HG03520 (cell line): ENCODE measurements around the gene SERTAD2.
A peak's percentile ranks its signal among the peaks of the same experiment; 100 is the strongest.

Source experiments
- ATAC-seq: cut with Tn5 transposase; IDR thresholded peaks from one replicate; pipeline ENCODE4 v1.9.1; 2021; ENCODE audit warnings: mild to moderate bottlenecking, moderate library complexity; ENCODE audit not compliant: unreplicated experiment

SERTAD2 gene

GRCh38 chr2:64586883-64587481, 66.7 kb downstream of the SERTAD2 start:
- ATAC-seq: no peak

DNA sequence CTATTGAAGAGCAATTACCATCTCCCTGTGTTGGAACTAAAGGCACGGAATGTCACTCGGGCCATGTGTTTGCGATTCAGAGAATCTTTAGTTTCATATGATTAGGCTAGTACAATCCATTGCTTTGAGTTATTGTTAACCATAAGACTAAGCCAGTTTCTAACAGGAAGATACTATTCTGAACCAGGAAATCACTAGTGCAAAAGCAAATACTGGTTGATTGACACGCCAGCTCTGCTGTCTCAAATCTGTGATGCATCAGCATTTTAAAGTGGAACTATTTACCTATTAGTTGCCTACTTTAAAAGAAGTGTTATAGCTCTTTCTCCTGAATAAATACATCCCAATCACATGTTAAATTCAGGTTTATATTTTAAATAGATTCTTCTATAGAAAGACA, 67.7 kb downstream of the SERTAD2 start:
- no peak for ATAC-seq

DNA sequence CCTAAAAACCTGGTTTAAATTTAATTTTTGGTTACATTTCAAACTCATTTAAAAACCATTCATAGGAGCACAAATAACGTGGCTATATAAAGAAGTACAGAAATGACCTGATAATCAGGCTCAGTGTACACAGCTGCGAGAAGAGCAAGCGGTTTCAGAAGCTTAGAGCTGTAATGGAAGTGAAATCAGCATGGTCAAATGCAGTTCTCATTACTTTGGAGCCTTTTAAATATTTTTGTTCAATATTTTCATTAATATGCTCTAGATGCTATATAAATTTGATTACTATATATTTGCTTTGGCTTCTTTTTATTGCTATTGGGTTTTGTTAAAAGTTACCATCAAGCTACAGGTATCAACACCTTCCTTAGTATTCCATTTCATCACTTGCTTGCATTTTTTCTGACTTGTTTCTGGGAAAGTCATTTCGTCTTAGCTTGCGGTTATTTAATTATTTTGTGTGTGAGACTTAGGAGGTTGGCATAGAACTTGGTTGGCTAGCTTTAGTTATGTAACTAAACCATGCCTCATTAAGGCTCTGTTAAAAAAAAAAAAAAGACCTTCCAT, 70.9 kb downstream of the SERTAD2 start:
- ATAC-seq: peak; percentile 86

- no peak for ATAC-seq
Observed at GRCh38 chr2:64581777-64582539, 71.8 kb downstream of the SERTAD2 start.
